IMR-90 (cell line): ENCODE results near the gene ABCC4. TPM values are rescaled to one million over a fixed set of nuclear protein-coding genes. Genes with fewer than 3 reads are reported as not detected.

ENCODE experiments used
- ATAC-seq: fragments of 200-7000 bp; cut with Tn5 transposase; 2 replicates; pipeline ENCODE4 v1.9.1; 2020; ENCODE audit warnings: low read depth, mild to moderate bottlenecking, moderate library complexity
- BruUV-seq: library from RNA; stranded (reverse); fragments of 400-500 nt; replicated peaks from 2 replicates; lab custom pipeline; 2021; lab: Mats Ljungman, UMichigan
- CTCF ChIA-PET: fragments of 300-600 bp; formaldehyde crosslinking; extraction: SDS; loops from one replicate; lab custom pipeline; 2021; ENCODE audit warnings: antibody characterized with exemption; lab: Yijun Ruan, JAX
- POLR2A ChIA-PET: fragments of 300-600 bp; sonication (Branson Sonifier 250); formaldehyde crosslinking; loops from one replicate; lab custom pipeline; 2022; ENCODE audit warnings: antibody characterized with exemption; ENCODE audit not compliant: unreplicated experiment; lab: Charles Lee
- DNase-seq: peaks from one replicate; pipeline ENCODE4 v3.0.0; 2013
- H2AFZ ChIP-seq: replicated peaks from 2 replicates; pipeline ENCODE3; 2013; ENCODE audit warnings: low read length, mild to moderate bottlenecking; ENCODE audit not compliant: poor library complexity
- H2AK5ac ChIP-seq: 2 replicates; pipeline ENCODE4 v1.6.1; 2013; ENCODE audit warnings: low read depth, low read length, inconsistent platforms
- H2AK9ac ChIP-seq: replicated peaks from 2 replicates; pipeline ENCODE3; 2013; ENCODE audit warnings: mild to moderate bottlenecking, low read depth, low read length, moderate library complexity; ENCODE audit not compliant: poor library complexity
- H2BK120ac ChIP-seq: 2 replicates; pipeline ENCODE4 v1.6.1; 2013; ENCODE audit warnings: low read depth, low read length, inconsistent platforms
- H2BK15ac ChIP-seq: 3 replicates; pipeline ENCODE4 v1.6.1; 2013; ENCODE audit warnings: low read depth, low read length, inconsistent platforms
- H2BK20ac ChIP-seq: 2 replicates; pipeline ENCODE4 v1.6.1; 2013; ENCODE audit warnings: low read depth, mild to moderate bottlenecking, inconsistent platforms, low read length, moderate library complexity
- H2BK5ac ChIP-seq: 2 replicates; pipeline ENCODE4 v1.6.1; 2013; ENCODE audit warnings: mild to moderate bottlenecking, low read depth, low read length, inconsistent platforms; ENCODE audit not compliant: poor library complexity, severe bottlenecking
- H3K14ac ChIP-seq: replicated peaks from 2 replicates; pipeline ENCODE4 v1.6.1; 2013; ENCODE audit warnings: low read depth, low read length, inconsistent platforms
- H3K18ac ChIP-seq: 2 replicates; pipeline ENCODE4 v1.6.1; 2013; ENCODE audit warnings: low read depth, low read length, control low read depth
- H3K23ac ChIP-seq: 2 replicates; pipeline ENCODE4 v1.6.1; 2013; ENCODE audit warnings: low read depth, low read length, inconsistent platforms
- H3K27ac ChIP-seq: 2 replicates; pipeline ENCODE4 v1.5.1; 2013; ENCODE audit warnings: mild to moderate bottlenecking, control low read depth, low read length; ENCODE audit not compliant: insufficient read depth
- H3K27me3 ChIP-seq: 2 replicates; pipeline ENCODE4 v1.6.1; 2013; ENCODE audit warnings: low read length; ENCODE audit not compliant: control insufficient read depth, insufficient read depth
- H3K36me3 ChIP-seq: 2 replicates; pipeline ENCODE4 v1.6.1; 2013; ENCODE audit warnings: low read length, mixed read lengths; ENCODE audit not compliant: control insufficient read depth, insufficient read depth
- H3K4ac ChIP-seq: 2 replicates; pipeline ENCODE4 v1.6.1; 2013; ENCODE audit warnings: low read depth, low read length, inconsistent platforms
- H3K4me1 ChIP-seq: 2 replicates; pipeline ENCODE4 v1.6.1; 2013; ENCODE audit warnings: low read length, mixed read lengths; ENCODE audit not compliant: control insufficient read depth, insufficient read depth
- H3K4me2 ChIP-seq: 2 replicates; pipeline ENCODE4 v1.6.1; 2013; ENCODE audit warnings: low read depth, mild to moderate bottlenecking, control low read depth, low read length, moderate library complexity
- H3K4me3 ChIP-seq: 2 replicates; pipeline ENCODE4 v1.5.1; 2013; ENCODE audit warnings: low read depth, mild to moderate bottlenecking, control low read depth, low read length, moderate library complexity; ENCODE audit not compliant: insufficient read depth
- H3K56ac ChIP-seq: 2 replicates; pipeline ENCODE4 v1.6.1; 2013; ENCODE audit warnings: low read length, inconsistent platforms; ENCODE audit not compliant: insufficient read depth; ENCODE audit errors: extremely low read depth
- H3K79me1 ChIP-seq, 2 experiments: 2 replicates each; pipeline ENCODE4 v1.6.1; 2013; ENCODE audit warnings: low read length in 2 of 2, inconsistent platforms in 1 of 2, low read depth in 1 of 2
- H3K9ac ChIP-seq: 2 replicates; pipeline ENCODE4 v1.6.1; 2013; ENCODE audit warnings: low read depth, low read length, control low read depth
- H3K9me1 ChIP-seq: 2 replicates; pipeline ENCODE4 v1.6.1; 2013; ENCODE audit warnings: low read length, inconsistent platforms; ENCODE audit not compliant: insufficient read depth
- H3K9me3 ChIP-seq: 2 replicates; pipeline ENCODE4 v1.6.1; 2013; ENCODE audit warnings: low read length; ENCODE audit not compliant: control insufficient read depth, insufficient read depth
- H4K20me1 ChIP-seq: 2 replicates; pipeline ENCODE4 v1.6.1; 2013; ENCODE audit warnings: low read length, inconsistent platforms; ENCODE audit not compliant: insufficient read depth
- H4K5ac ChIP-seq: 2 replicates; pipeline ENCODE4 v1.6.1; 2013; ENCODE audit warnings: mild to moderate bottlenecking, low read depth, low read length, control low read depth
- H4K8ac ChIP-seq, 2 experiments: 2 replicates each; pipeline ENCODE4 v1.6.1; 2013; ENCODE audit warnings: low read depth in 2 of 2, low read length in 2 of 2, control low read depth in 1 of 2, inconsistent platforms in 1 of 2
- H4K91ac ChIP-seq: 2 replicates; pipeline ENCODE4 v1.6.1; 2013; ENCODE audit warnings: low read depth, low read length, inconsistent platforms; ENCODE audit not compliant: insufficient read depth
- BHLHE40 ChIP-seq: fragments of 150-350 bp; IDR thresholded peaks from 2 replicates; pipeline ENCODE4 v1.6.1; 2016; ENCODE audit warnings: mild to moderate bottlenecking, low read depth, low read length
- CEBPB ChIP-seq: IDR thresholded peaks from 2 replicates; pipeline ENCODE4 v1.6.1; 2012; ENCODE audit warnings: low read depth, low read length, improper control_type of control experiment
- CHD1 ChIP-seq: IDR thresholded peaks from 2 replicates; pipeline ENCODE4 v1.6.1; 2012; ENCODE audit warnings: low read depth, low read length, improper control_type of control experiment
- CTCF ChIP-seq: conservative IDR thresholded peaks from 2 replicates; pipeline ENCODE4 v1.5.1; 2012; ENCODE audit warnings: mild to moderate bottlenecking, low read depth, low read length, improper control_type of control experiment
- FOS ChIP-seq: fragments of 150-350 bp; IDR thresholded peaks from 2 replicates; pipeline ENCODE4 v1.6.1; 2016; ENCODE audit warnings: low read depth, low read length
- MAFK ChIP-seq: IDR thresholded peaks from 2 replicates; pipeline ENCODE4 v1.6.1; 2012; ENCODE audit warnings: low read depth, low read length, improper control_type of control experiment
- MAZ ChIP-seq: IDR thresholded peaks from 2 replicates; pipeline ENCODE4 v1.6.1; 2012; ENCODE audit warnings: low read depth, mild to moderate bottlenecking, low read length, improper control_type of control experiment, moderate library complexity, borderline replicate concordance
- MXI1 ChIP-seq: IDR thresholded peaks from 2 replicates; pipeline ENCODE4 v1.6.1; 2012; ENCODE audit warnings: low read depth, mild to moderate bottlenecking, low read length, moderate library complexity, borderline replicate concordance
- NFE2L2 ChIP-seq: fragments of 150-350 bp; IDR thresholded peaks from 2 replicates; pipeline ENCODE4 v1.6.1; 2016; ENCODE audit warnings: low read depth, mild to moderate bottlenecking, low read length
- POLR2A ChIP-seq: IDR thresholded peaks from 2 replicates; pipeline ENCODE4 v1.6.1; 2012; ENCODE audit warnings: mild to moderate bottlenecking, low read depth, low read length
- RAD21 ChIP-seq: IDR thresholded peaks from 2 replicates; pipeline ENCODE4 v1.6.1; 2012; ENCODE audit warnings: low read length, improper control_type of control experiment
- RCOR1 ChIP-seq: IDR thresholded peaks from 2 replicates; pipeline ENCODE4 v1.6.1; 2012; ENCODE audit warnings: mild to moderate bottlenecking, low read length, improper control_type of control experiment; ENCODE audit not compliant: insufficient replicate concordance
- RFX5 ChIP-seq: IDR thresholded peaks from 2 replicates; pipeline ENCODE4 v1.8.0; 2012; ENCODE audit warnings: low read depth, mild to moderate bottlenecking, low read length, moderate library complexity
- USF2 ChIP-seq: fragments of 150-350 bp; IDR thresholded peaks from 2 replicates; pipeline ENCODE4 v1.6.1; 2017; ENCODE audit warnings: mild to moderate bottlenecking, antibody characterized with exemption, low read length, low read depth
- WGBS, 2 experiments: methylation state at CpG; one replicate each; pipeline versions ENCODE4 v1.1.5 to v1.1.7; 2013; ENCODE audit warnings: missing lambda C conversion rate in 2 of 2; ENCODE audit not compliant: insufficient read length in 1 of 2; ENCODE audit errors: extremely low coverage in 2 of 2; 5-methylcytosine and 5-hydroxymethylcytosine counted together
- dilution Hi-C: fragments of 300-500 bp; cut with HindIII; formaldehyde crosslinking; loops from one replicate; pipeline ENCODE4 v1.14.3; 2018; ENCODE audit warnings: low sequenced_read_pairs; ENCODE audit not compliant: unreplicated experiment
- in situ Hi-C: fragments of 300-500 bp; cut with MboI; formaldehyde crosslinking; loops from 3 replicates; pipeline ENCODE4 v1.14.3; 2019; ENCODE audit warnings: low sequenced_read_pairs, inconsistent platforms, mixed read lengths
- intact Hi-C: fragments of 100-400 bp; cut with micrococcal nuclease; formaldehyde crosslinking; loops from 2 replicates; pipeline ENCODE4 v1.10.0; 2022
- polyA plus RNA-seq, 3 experiments: library from polyadenylated mRNA; depleted of rRNA; stranded (reverse); fragments of >200 nt; gene quantifications; 2 replicates each; pipeline ENCODE4 v1.2.3, GENCODE V29; 2012; ENCODE audit warnings: low replicate concordance in 1 of 3
- total RNA-seq: library from RNA; depleted of rRNA; stranded (reverse); fragments of >200 nt; gene quantifications from 2 replicates; pipeline ENCODE4 v1.2.3, GENCODE V29; 2012
- TF ChIP-seq, protein P1 (sequence below): fragments of 150-350 bp; IDR thresholded peaks from 2 replicates; pipeline ENCODE4 v1.6.1; 2016; ENCODE audit warnings: low read depth, mild to moderate bottlenecking, low read length, moderate library complexity, borderline replicate concordance

Gene ABCC4
- total and polyA plus RNA-seq, 2 of the 4 experiments (the other 2 are of a cell fraction) = 16.6 to 41.4 TPM

GRCh38 chr13:95212983-95213850 lies 88.0 kb downstream of the ABCC4 start:
- no peaks in the 10 kb centered on the region for H4K20me1 ChIP-seq
- H4K5ac ChIP-seq = no peak overlapping the region
- H2BK120ac ChIP-seq = no peak overlapping the region
- H2AK9ac ChIP-seq = no peak overlapping the region
- H3K79me1 ChIP-seq = peaks cover 22 to 51% of the 10 kb centered on the region in 2 experiments
- no peak overlapping the region for H3K4me3 ChIP-seq
- no peak overlapping the region for H3K4ac ChIP-seq
- no peak overlapping the region for H2BK15ac ChIP-seq
- no peak overlapping the region for H3K27ac ChIP-seq
- no peak overlapping the region for H3K18ac ChIP-seq
- no peak overlapping the region for H2BK20ac ChIP-seq
- BruUV-seq = no TSS peak
- no peak overlapping the region for H3K4me2 ChIP-seq
- no peaks in the 10 kb centered on the region for H3K4me1 ChIP-seq
- H3K36me3 ChIP-seq = peaks cover 32% of the 10 kb centered on the region
- no peak overlapping the region for H3K14ac ChIP-seq
- in situ Hi-C loops (no loop called here), dilution Hi-C loops (no loop called here), intact Hi-C loops (no loop called here)
- H3K56ac ChIP-seq = no peak overlapping the region
- H2BK5ac ChIP-seq = no peak overlapping the region
- no peak overlapping the region; a peak in 1 of 4 replicates for H4K8ac ChIP-seq
- DNase-seq = no peak
- no peak overlapping the region for H4K91ac ChIP-seq
- H3K9me3 ChIP-seq = no peaks in the 10 kb centered on the region
- H2AK5ac ChIP-seq = no peak overlapping the region
- 67% methylated on average over 3 of the region's 11 CpGs; no CpG with 5 or more reads in 1 of the 2 experiments for WGBS, 2 experiments
- no peak overlapping the region for H3K9ac ChIP-seq
- ATAC-seq = no peak
- no peaks in the 10 kb centered on the region for H3K27me3 ChIP-seq
- peaks cover 12% of the 10 kb centered on the region for H3K9me1 ChIP-seq
- POLR2A ChIA-PET = no interaction called here
- H2AFZ ChIP-seq = no peak overlapping the region
- CTCF ChIA-PET = no interaction called here
- H3K23ac ChIP-seq = no peak overlapping the region
- TF ChIP-seq FOS (no peak), RAD21 (no peak), CHD1 (no peak), MAZ (no peak), USF2 (no peak), CTCF (no peak), NFE2L2 (no peak), MAFK (no peak), BHLHE40 (no peak), POLR2A (no peak), CEBPB (no peak), RCOR1 (no peak), MXI1 (no peak), RFX5 (no peak)
- TF ChIP-seq, protein P1, sequence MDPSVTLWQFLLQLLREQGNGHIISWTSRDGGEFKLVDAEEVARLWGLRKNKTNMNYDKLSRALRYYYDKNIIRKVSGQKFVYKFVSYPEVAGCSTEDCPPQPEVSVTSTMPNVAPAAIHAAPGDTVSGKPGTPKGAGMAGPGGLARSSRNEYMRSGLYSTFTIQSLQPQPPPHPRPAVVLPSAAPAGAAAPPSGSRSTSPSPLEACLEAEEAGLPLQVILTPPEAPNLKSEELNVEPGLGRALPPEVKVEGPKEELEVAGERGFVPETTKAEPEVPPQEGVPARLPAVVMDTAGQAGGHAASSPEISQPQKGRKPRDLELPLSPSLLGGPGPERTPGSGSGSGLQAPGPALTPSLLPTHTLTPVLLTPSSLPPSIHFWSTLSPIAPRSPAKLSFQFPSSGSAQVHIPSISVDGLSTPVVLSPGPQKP = no peak
